Mesenchymal stem cell (in vitro differentiated cells and primary cell): ENCODE data around the gene HEPHL1.
A peak's percentile ranks its signal among the peaks of the same experiment; 100 is the strongest.

ENCODE experiments used
- DNase-seq: peaks from one replicate; pipeline ENCODE4 v3.0.0-alpha.2; 2013
- H2AFZ ChIP-seq: one replicate; pipeline ENCODE4 v1.6.1; 2013; ENCODE audit warnings: low read depth, mild to moderate bottlenecking, control low read depth, inconsistent platforms, low read length, moderate library complexity
- H2AK5ac ChIP-seq: 2 replicates; pipeline ENCODE4 v1.6.1; 2013; ENCODE audit warnings: low read length, moderate library complexity, mild to moderate bottlenecking, inconsistent platforms; ENCODE audit not compliant: severe bottlenecking
- H2BK120ac ChIP-seq: one replicate; pipeline ENCODE4 v1.6.1; 2013; ENCODE audit warnings: low read depth, mild to moderate bottlenecking, inconsistent platforms, low read length, moderate library complexity
- H2BK12ac ChIP-seq, 2 experiments: one replicate each; pipeline ENCODE4 v1.6.1; 2013; ENCODE audit warnings: inconsistent platforms in 2 of 2, low read length in 2 of 2, mild to moderate bottlenecking in 2 of 2, moderate library complexity in 2 of 2, control low read depth in 1 of 2
- H2BK15ac ChIP-seq: one replicate; pipeline ENCODE4 v1.6.1; 2013; ENCODE audit warnings: mild to moderate bottlenecking, low read depth, inconsistent platforms; ENCODE audit not compliant: poor library complexity, severe bottlenecking
- H2BK5ac ChIP-seq: 2 replicates; pipeline ENCODE4 v1.6.1; 2013; ENCODE audit warnings: low read depth, mild to moderate bottlenecking, low read length, control low read depth, inconsistent platforms; ENCODE audit not compliant: poor library complexity, severe bottlenecking
- H3K14ac ChIP-seq, 2 experiments: one replicate each; pipeline ENCODE4 v1.6.1; 2013; ENCODE audit warnings: inconsistent platforms in 2 of 2, low read length in 2 of 2, control low read depth in 1 of 2, mild to moderate bottlenecking in 1 of 2, moderate library complexity in 1 of 2
- H3K18ac ChIP-seq, 2 experiments: one replicate each; pipeline ENCODE4 v1.6.1; 2013; ENCODE audit warnings: inconsistent platforms in 2 of 2, low read length in 2 of 2, control low read depth in 1 of 2, low read depth in 1 of 2, mild to moderate bottlenecking in 1 of 2
- H3K23ac ChIP-seq, 2 experiments: one replicate each; pipeline ENCODE4 v1.6.1; 2013; ENCODE audit warnings: inconsistent platforms in 2 of 2, low read length in 2 of 2, mild to moderate bottlenecking in 2 of 2, moderate library complexity in 2 of 2, control low read depth in 1 of 2
- H3K27ac ChIP-seq: 2 replicates; pipeline ENCODE4 v1.5.1; 2013; ENCODE audit warnings: mild to moderate bottlenecking, moderate library complexity, low read length, control low read depth, inconsistent platforms; ENCODE audit not compliant: poor library complexity, severe bottlenecking
- H3K27me3 ChIP-seq, 2 experiments: 2 replicates each; pipeline versions ENCODE4 v1.6.1 to v1.7.0; 2013; ENCODE audit warnings: low read length in 2 of 2, mild to moderate bottlenecking in 2 of 2, moderate library complexity in 2 of 2, control low read depth in 1 of 2, inconsistent platforms in 1 of 2; ENCODE audit not compliant: control insufficient read depth in 1 of 2, insufficient read depth in 1 of 2
- H3K36me3 ChIP-seq, 2 experiments: 2 replicates each; pipeline versions ENCODE4 v1.6.1 to v1.7.0; 2013; ENCODE audit warnings: low read length in 2 of 2, control low read depth in 1 of 2, inconsistent platforms in 1 of 2, low read depth in 1 of 2, mild to moderate bottlenecking in 1 of 2; ENCODE audit not compliant: insufficient read depth in 2 of 2, control insufficient read depth in 1 of 2
- H3K4ac ChIP-seq, 2 experiments: one replicate each; pipeline ENCODE4 v1.6.1; 2013; ENCODE audit warnings: inconsistent platforms in 2 of 2, low read length in 2 of 2, mild to moderate bottlenecking in 2 of 2, moderate library complexity in 2 of 2, control low read depth in 1 of 2, low read depth in 1 of 2
- H3K4me1 ChIP-seq: 2 replicates; pipeline ENCODE4 v1.6.1; 2013; ENCODE audit warnings: low read depth, low read length, control low read depth; ENCODE audit not compliant: control insufficient read depth, insufficient read depth
- H3K4me2 ChIP-seq: 2 replicates; pipeline ENCODE4 v1.6.1; 2013; ENCODE audit warnings: low read length, mild to moderate bottlenecking, inconsistent platforms; ENCODE audit not compliant: poor library complexity, severe bottlenecking
- H3K4me3 ChIP-seq, 2 experiments: 2 replicates each; pipeline versions ENCODE4 v1.5.1 to v1.7.0; 2013; ENCODE audit warnings: low read length in 2 of 2, mild to moderate bottlenecking in 2 of 2, control low read depth in 1 of 2, low read depth in 1 of 2; ENCODE audit not compliant: insufficient read depth in 1 of 2
- H3K79me1 ChIP-seq: replicated peaks from 2 replicates; pipeline ENCODE4 v1.6.1; 2013; ENCODE audit warnings: mild to moderate bottlenecking, control low read depth, low read length, inconsistent platforms; ENCODE audit not compliant: poor library complexity, severe bottlenecking
- H3K9ac ChIP-seq: 2 replicates; pipeline ENCODE4 v1.7.0; 2013; ENCODE audit warnings: mild to moderate bottlenecking, low read length, moderate library complexity
- H3K9me3 ChIP-seq: 2 replicates; pipeline ENCODE4 v1.7.0; 2013; ENCODE audit warnings: mild to moderate bottlenecking, low read length; ENCODE audit not compliant: control insufficient read depth
- H4K8ac ChIP-seq: one replicate; pipeline ENCODE4 v1.6.1; 2013; ENCODE audit warnings: inconsistent platforms, mild to moderate bottlenecking, low read length, moderate library complexity
- H4K91ac ChIP-seq: one replicate; pipeline ENCODE4 v1.6.1; 2013; ENCODE audit warnings: mild to moderate bottlenecking, low read length, inconsistent platforms
- WGBS: methylation state at CpG from one replicate; pipeline ENCODE4 v1.1.7; 2013; ENCODE audit warnings: mixed read lengths; 5-methylcytosine and 5-hydroxymethylcytosine counted together

The HEPHL1 gene

DNA sequence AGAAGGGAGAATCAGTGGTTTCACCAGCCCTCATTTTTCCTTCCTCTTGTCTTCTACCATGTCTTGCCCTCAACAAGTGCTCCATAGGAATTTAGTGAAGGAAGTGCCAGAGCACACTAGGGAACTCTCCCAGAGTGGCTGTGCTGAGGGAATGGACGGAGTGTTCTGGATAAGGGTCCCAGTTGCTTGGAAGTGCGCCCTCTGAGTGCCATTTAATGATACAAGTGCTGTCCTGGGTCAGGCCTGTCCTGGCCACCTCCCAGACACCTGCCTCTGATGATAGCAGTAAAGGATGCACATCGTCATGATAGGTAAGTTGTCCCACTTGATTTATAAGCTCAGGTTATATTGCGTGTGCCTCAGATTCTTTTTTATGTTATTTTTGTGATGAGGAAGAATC lies 112.6 kb downstream of the HEPHL1 start:
- no peak overlapping the region for H3K23ac ChIP-seq
- H4K91ac ChIP-seq, result no peak overlapping the region
- WGBS, result 97% methylated on average over 4 of the region's 4 CpGs

GRCh38 chr11:94134651-94135512 lies 113.7 kb downstream of the HEPHL1 start:
- Histone ChIP-seq H3K18ac (peak overlapping the region; percentile 67 to 89), H4K8ac (peak overlapping the region; percentile 90), H3K9ac (peak overlapping the region; percentile 83), H3K27ac (peak overlapping the region; percentile 91), H3K36me3 (no peaks in the 10 kb centered on the region), H2BK15ac (no peak overlapping the region), H3K4me2 (no peak overlapping the region), H3K23ac (no peak overlapping the region), H2BK5ac (peak overlapping the region; percentile 21), H3K9me3 (no peaks in the 10 kb centered on the region), H4K91ac (peak overlapping the region; percentile 91), H2BK120ac (peak overlapping the region; percentile 84), H3K4me1 (peaks cover 31% of the 10 kb centered on the region), H3K14ac (peak overlapping the region in 1 of 2 experiments; percentile 45), H3K4me3 (peak overlapping the region in 1 of 2 experiments; percentile 71), H3K27me3 (no peaks in the 10 kb centered on the region), H3K79me1 (peaks cover 6% of the 10 kb centered on the region), H2AK5ac (peak overlapping the region; percentile 49), H3K4ac (peak overlapping the region; percentile 12 to 90), H2BK12ac (peak overlapping the region; percentile 75), H2AFZ (no peak overlapping the region)
- WGBS, result 47% methylated on average over 8 of the region's 10 CpGs
- peak; percentile 96 for DNase-seq

More for the DNA sequence above, 112.6 kb downstream of the HEPHL1 start:
- Histone ChIP-seq H3K4me2 (no peak overlapping the region), H3K9me3 (no peaks in the 10 kb centered on the region), H3K27me3 (no peaks in the 10 kb centered on the region), H3K79me1 (peaks cover 3% of the 10 kb centered on the region), H2BK120ac (no peak overlapping the region), H3K36me3 (no peaks in the 10 kb centered on the region), H2AK5ac (no peak overlapping the region), H4K8ac (no peak overlapping the region), H2BK12ac (peak overlapping the region; percentile 18 to 60), H3K14ac (no peak overlapping the region), H3K4me1 (peaks cover 32% of the 10 kb centered on the region), H3K4ac (no peak overlapping the region), H3K27ac (no peak overlapping the region), H3K4me3 (no peak overlapping the region), H2BK5ac (no peak overlapping the region), H3K18ac (no peak overlapping the region), H2BK15ac (no peak overlapping the region), H2AFZ (no peak overlapping the region), H3K9ac (no peak overlapping the region)
- no peak for DNase-seq

DNA sequence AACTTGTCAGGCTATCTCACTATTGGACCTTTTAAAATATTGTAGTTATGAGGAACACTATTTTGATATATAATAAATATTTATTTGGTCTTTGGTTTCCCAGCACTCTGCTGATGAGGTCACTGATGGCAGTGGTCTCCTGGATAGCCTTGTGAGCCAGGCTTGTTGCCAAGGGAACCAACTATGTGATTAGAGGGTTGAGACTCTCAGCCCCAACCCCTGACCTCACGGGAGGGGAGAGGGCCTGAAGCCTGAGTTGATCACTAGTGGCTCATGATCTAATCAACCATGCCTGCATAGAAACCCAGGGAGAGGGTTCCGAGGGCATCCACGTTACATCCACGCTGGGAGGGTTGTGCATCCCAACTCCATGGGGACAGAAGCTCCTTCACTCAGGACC lies 118.3 kb downstream of the HEPHL1 start:
- H3K9ac ChIP-seq, result no peak overlapping the region
- peak overlapping the region in 1 of 2 experiments; percentile 51 for H2BK12ac ChIP-seq
- peaks cover 0 to 3% of the 10 kb centered on the region in 2 experiments for H3K36me3 ChIP-seq
- H2AFZ ChIP-seq, result no peak overlapping the region
- no peak overlapping the region for H2BK120ac ChIP-seq
- no peak overlapping the region for H3K23ac ChIP-seq
- no peak overlapping the region for H2AK5ac ChIP-seq
- WGBS, result 90% methylated on average over 4 of the region's 4 CpGs
- no peaks in the 10 kb centered on the region for H3K27me3 ChIP-seq
- no peak overlapping the region for H2BK5ac ChIP-seq
- no peak overlapping the region for H3K27ac ChIP-seq
- H3K18ac ChIP-seq, result no peak overlapping the region
- no peak overlapping the region for H3K4me2 ChIP-seq
- H3K4me1 ChIP-seq, result peaks cover 24% of the 10 kb centered on the region
- no peaks in the 10 kb centered on the region for H3K9me3 ChIP-seq
- H2BK15ac ChIP-seq, result no peak overlapping the region
- H4K8ac ChIP-seq, result no peak overlapping the region
- H3K14ac ChIP-seq, result no peak overlapping the region
- no peak overlapping the region for H3K4ac ChIP-seq
- no peak overlapping the region for H3K4me3 ChIP-seq
- H4K91ac ChIP-seq, result no peak overlapping the region
- peaks cover 22% of the 10 kb centered on the region for H3K79me1 ChIP-seq
- DNase-seq, result no peak

DNA sequence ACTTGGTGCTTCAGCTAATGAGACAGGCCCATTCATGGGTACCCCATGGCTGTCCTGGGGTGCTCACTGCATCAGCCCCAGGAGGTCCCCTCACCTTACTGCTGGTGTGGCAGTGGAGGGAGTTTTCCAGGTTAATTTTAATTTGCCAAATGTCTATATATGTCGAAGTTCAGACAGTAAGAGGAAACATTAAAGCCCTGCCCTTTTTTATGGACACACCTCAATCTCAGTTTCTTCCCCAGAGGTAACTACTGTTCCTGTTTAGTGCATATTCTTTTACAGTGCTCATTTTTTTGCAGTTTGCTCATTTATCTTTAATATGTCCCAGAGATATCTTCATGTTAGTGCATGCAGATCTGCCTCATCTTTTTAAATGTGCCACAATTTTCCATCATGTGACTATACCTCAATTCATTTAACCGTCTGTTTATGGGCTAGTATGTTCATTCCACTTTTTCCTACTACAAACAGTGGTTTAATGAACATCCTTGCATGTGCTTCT lies 119.1 kb downstream of the HEPHL1 start:
- H2BK12ac ChIP-seq, result no peak overlapping the region
- no peaks in the 10 kb centered on the region for H3K27me3 ChIP-seq
- H3K4me2 ChIP-seq, result no peak overlapping the region
- H2AK5ac ChIP-seq, result no peak overlapping the region
- H3K4me3 ChIP-seq, result no peak overlapping the region
- no peak overlapping the region for H2AFZ ChIP-seq
- 91% methylated on average over 1 of the region's 2 CpGs for WGBS
- no peak overlapping the region for H3K23ac ChIP-seq
- peaks cover 24% of the 10 kb centered on the region for H3K79me1 ChIP-seq
- H3K18ac ChIP-seq, result no peak overlapping the region
- no peak overlapping the region for H3K14ac ChIP-seq
- H2BK120ac ChIP-seq, result no peak overlapping the region
- no peak overlapping the region for H4K8ac ChIP-seq
- no peak overlapping the region for H4K91ac ChIP-seq
- no peak overlapping the region for H3K9ac ChIP-seq
- no peak overlapping the region for H3K4ac ChIP-seq
- peaks cover 0 to 3% of the 10 kb centered on the region in 2 experiments for H3K36me3 ChIP-seq
- DNase-seq, result no peak
- H2BK5ac ChIP-seq, result no peak overlapping the region
- H3K9me3 ChIP-seq, result no peaks in the 10 kb centered on the region
- peaks cover 20% of the 10 kb centered on the region for H3K4me1 ChIP-seq
- no peak overlapping the region for H3K27ac ChIP-seq
- H2BK15ac ChIP-seq, result no peak overlapping the region
